ENCODE data around the gene PRRC2B.

The PRRC2B gene

GRCh38 chr9:131518553-131518952 lies 124.7 kb downstream of the PRRC2B start:
- no peak for DNase-seq (ENCODE audit: low read depth)

DNA sequence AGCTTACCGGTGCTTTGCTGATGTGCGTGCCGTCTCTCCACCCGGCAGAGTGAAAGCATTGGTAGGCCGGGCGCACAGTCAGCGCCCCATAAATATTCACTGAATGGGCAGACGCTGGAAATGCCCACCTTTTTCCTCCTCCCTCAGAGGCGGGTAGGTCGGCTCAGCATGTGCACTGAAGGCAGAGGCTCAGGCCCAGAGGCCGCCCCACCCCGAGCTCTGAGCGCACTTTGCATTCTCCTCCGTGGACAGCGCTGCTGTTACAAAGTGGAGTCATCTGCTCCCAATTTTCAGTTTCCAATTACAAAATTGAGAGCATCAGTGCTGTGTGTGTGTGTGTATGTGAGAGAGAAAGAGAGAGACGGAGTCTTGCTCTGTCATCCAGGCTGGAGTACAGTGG lies 126.6 kb downstream of the PRRC2B start:
- no peak for DNase-seq (ENCODE audit: low read depth)

GRCh38 chr9:131521203-131521602 lies 127.3 kb downstream of the PRRC2B start:
- no peak for DNase-seq (ENCODE audit: low read depth)

DNA sequence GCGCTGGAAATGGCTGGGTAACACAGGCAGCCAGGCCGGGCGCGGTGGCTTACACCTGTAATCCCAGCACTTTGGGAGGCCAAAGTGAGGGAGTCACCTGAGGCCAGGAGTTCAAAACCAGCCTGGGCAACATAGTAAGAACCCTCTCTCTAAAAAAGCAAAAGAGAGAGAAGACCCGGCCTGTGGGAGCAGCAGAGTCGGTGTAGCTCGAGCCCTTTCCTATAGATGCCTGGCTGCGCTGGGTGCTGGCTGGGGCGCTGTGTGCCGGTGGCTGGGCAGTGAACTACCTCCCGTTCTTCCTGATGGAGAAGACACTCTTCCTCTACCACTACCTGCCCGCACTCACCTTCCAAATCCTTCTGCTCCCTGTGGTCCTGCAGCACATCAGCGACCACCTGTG lies 127.9 kb downstream of the PRRC2B start:
- no peak for DNase-seq (ENCODE audit: low read depth)

- no peak for DNase-seq (ENCODE audit: low read depth)
Measured at GRCh38 chr9:131522257-131523085, 128.6 kb downstream of the PRRC2B start.

- DNase-seq (ENCODE audit: low read depth) = no peak
Measured at GRCh38 chr9:131523086-131523388, 129.2 kb downstream of the PRRC2B start.

GRCh38 chr9:131523451-131524435 lies 129.9 kb downstream of the PRRC2B start:
- DNase-seq (ENCODE audit: low read depth) = no peak

DNA sequence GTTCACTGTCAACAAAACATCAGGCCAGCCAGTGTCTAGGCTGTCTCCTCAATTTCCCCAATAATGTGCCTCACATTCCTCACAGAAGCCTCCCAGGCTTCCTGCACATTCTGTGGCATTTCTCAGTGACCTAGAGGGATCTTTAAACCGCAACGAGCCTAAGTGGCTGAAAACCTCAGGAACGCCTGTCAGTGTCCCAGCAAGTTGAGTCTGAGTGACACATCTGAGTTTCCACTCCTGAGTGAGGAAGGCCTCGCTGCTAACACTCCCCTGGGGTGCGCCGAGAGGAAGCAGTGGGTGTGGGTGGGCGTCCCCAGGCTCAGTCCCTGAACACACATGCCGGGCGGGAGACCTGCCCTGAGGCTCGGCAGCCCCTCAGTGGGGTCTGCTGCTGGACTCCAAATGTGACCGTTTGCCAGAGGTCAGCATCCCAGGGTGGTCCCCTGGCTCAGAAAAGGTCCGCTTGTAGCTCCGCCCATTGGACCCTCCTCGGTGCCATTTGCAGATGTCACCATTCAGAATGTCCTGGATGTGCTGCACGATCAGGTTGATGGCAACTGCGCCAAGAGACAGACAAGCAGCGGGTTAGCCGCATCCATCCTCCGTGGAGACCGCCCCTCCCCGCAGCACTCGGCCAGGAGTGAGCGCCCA lies 130.9 kb downstream of the PRRC2B start:
- no peak for DNase-seq (ENCODE audit: low read depth)

GRCh38 chr9:131525643-131526565 lies 132.0 kb downstream of the PRRC2B start:
- DNase-seq (ENCODE audit: low read depth) = no peak

GRCh38 chr9:131528186-131528585 lies 134.3 kb downstream of the PRRC2B start:
- no peak for DNase-seq (ENCODE audit: low read depth)

- no peak for DNase-seq (ENCODE audit: low read depth)
Measured at GRCh38 chr9:131528886-131529505, 135.1 kb downstream of the PRRC2B start.

GRCh38 chr9:131529597-131530545 lies 136.0 kb downstream of the PRRC2B start:
- no peak for DNase-seq (ENCODE audit: low read depth)

DNA sequence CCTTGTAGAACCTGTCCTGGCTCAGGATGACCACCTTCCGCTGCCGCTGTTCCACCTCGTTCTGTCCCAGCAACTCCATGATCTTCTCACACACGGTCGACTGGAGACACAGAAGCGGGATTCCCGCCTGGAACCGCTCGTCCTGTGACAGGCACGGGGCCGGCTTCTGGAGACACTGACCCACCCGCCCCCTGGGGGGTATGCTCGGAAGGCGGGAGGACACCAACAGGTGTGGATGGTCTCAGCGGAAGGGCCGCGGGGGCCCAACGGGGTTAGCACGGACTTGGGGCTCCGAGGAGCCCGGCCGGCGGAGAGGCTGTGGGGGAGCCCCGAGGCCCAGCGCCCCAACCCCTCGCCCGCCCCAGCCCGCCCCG lies 136.6 kb downstream of the PRRC2B start:
- DNase-seq (ENCODE audit: low read depth) = no peak

GRCh38 chr9:131530920-131531832 lies 137.3 kb downstream of the PRRC2B start, which contains the start of gene UCK1:
TSS of gene UCK1 (minus strand) at chr9:131531263. CDS start at chr9:131531174, 89 bp downstream.
- peak; percentile 62 for DNase-seq (ENCODE audit: low read depth)

DNA sequence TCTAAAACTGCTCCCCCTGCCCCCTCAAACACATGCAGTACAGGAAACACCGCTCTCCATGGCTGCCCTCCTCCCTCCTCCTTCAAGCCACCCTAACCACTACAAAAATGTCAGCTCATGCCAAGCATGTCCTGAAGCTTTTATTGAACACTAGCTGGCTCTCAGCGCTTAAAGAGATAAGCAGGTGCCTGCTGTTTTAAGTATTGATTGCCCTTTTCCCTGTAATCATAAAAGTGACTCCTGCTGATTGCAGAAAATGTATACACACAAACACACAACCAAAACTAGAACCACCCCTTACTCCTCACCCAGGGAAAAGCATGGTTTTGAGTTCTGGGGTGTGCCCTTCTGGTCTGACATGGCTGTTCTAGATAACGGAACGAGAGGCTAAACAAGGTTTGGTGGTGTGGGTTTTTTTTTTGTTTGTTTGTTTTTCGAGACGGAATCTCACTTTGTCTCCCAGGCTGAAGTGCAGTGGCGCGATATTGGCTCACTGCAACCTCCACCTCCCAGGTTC lies 140.9 kb downstream of the PRRC2B start:
- DNase-seq (ENCODE audit: low read depth) = no peak

DNA sequence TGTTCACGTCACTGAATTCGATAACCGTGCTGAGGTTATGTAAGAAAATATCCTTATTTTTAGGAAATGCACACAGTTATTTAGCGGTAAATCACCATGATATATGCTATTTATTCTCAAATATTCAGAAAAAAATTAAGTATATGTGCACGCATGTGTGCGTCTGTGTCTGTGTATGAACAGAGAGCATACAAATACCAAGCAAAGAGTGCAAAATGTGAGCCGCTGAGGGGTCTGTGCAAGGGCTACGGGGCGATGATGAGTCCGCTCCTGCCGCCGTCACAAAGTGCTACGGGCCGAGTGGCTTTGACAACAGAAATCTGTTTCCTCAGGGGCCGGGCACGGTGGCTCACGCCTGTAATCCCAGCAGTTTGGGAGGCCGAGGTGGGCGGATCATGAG lies 144.1 kb downstream of the PRRC2B start:
- DNase-seq (ENCODE audit: low read depth) = no peak

- no peak for DNase-seq (ENCODE audit: low read depth)
Measured at GRCh38 chr9:131539223-131539923, 145.5 kb downstream of the PRRC2B start.

DNA sequence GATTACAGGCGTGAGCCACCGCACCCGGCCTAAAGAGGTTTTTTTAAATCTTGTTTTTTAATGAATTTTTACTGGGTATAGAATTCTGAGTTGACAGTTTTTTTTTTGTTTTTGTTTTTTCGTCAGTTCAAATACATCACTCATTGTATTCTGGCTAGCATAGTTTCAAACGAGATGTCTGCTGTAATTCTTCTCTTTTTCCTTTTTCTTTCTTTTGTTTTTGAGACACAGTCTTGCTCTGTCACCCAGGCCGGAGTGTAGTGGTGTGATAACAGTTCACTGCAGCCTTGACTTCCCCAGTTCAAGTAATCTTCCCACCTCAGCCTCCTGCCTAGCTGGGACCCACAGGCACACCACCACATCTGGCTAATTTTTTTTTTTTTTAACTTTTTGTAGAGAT lies 149.3 kb downstream of the PRRC2B start:
- no peak for DNase-seq (ENCODE audit: low read depth)

Data from stromal cell of bone marrow (primary cell).